Endothelial cell of umbilical vein (primary cell): ENCODE results near the gene PRDM16. TPM values are rescaled to one million over a fixed set of nuclear protein-coding genes. Genes with fewer than 3 reads are reported as not detected.

Experiments
- BruUV-seq: library from RNA; stranded (reverse); fragments of 400-500 nt; replicated peaks from 2 replicates; lab custom pipeline; 2021; lab: Mats Ljungman, UMichigan
- CTCF ChIA-PET: fragments of 300-600, 350-600 bp; sonication (Branson Sonifier 250); formaldehyde crosslinking; loops from one replicate; lab custom pipeline; 2021; ENCODE audit warnings: antibody characterized with exemption, inconsistent platforms; lab: Charles Lee
- POLR2A ChIA-PET: fragments of 300-600, 350-600 bp; sonication (Branson Sonifier 250); formaldehyde crosslinking; loops from one replicate; lab custom pipeline; 2021; ENCODE audit warnings: antibody characterized with exemption, inconsistent platforms; lab: Charles Lee
- DNase-seq: peaks from one replicate; pipeline ENCODE4 v3.0.0-alpha.2; 2011; ENCODE audit warnings: low read depth, low spot score
- FAIRE-seq: peaks from 2 replicates; lab custom pipeline; 2011; peaks lifted over from hg19 to GRCh38; lab: Jason Lieb, UNC
- H2AFZ ChIP-seq: 2 replicates; pipeline ENCODE4 v1.6.0; 2012; ENCODE audit warnings: low read depth, low read length, control low read depth, inconsistent platforms
- H3K27ac ChIP-seq: 2 replicates; pipeline ENCODE4 v1.5.1; 2011; ENCODE audit warnings: low read depth, mild to moderate bottlenecking, control low read depth, low read length, moderate library complexity; ENCODE audit not compliant: insufficient read depth
- H3K27me3 ChIP-seq, 2 experiments: 2 replicates each; pipeline versions ENCODE4 v1.6.0 to v1.6.1; 2011; ENCODE audit warnings: low read length in 2 of 2, mixed read lengths in 1 of 2; ENCODE audit not compliant: control insufficient read depth in 2 of 2, insufficient read depth in 2 of 2
- H3K36me3 ChIP-seq, 2 experiments: 2 replicates in 1 of 2; 3 replicates in 1 of 2; pipeline ENCODE4 v1.5.1; 2011; ENCODE audit warnings: low read length in 2 of 2, mild to moderate bottlenecking in 1 of 2, moderate library complexity in 1 of 2; ENCODE audit not compliant: control insufficient read depth in 2 of 2, insufficient read depth in 2 of 2; ENCODE audit errors: extremely low read depth in 1 of 2
- H3K4me1 ChIP-seq: 3 replicates; pipeline ENCODE4 v1.5.1; 2011; ENCODE audit warnings: mild to moderate bottlenecking, low read length; ENCODE audit not compliant: control insufficient read depth, insufficient read depth; ENCODE audit errors: extremely low read depth
- H3K4me2 ChIP-seq: 2 replicates; pipeline ENCODE4 v1.6.1; 2011; ENCODE audit warnings: low read length, control low read depth, mixed read lengths; ENCODE audit not compliant: insufficient read depth
- H3K4me3 ChIP-seq, 3 experiments: fragments of 200-600 bp in 1 of 3; sonication (generic), shearing (Covaris generic) in 1 of 3; replicated peaks in 1 of 3; 2 replicates each; pipeline ENCODE4 v1.5.1; 2011 to 2016; ENCODE audit warnings: control low read depth in 3 of 3, low read length in 3 of 3, mild to moderate bottlenecking in 2 of 3, inconsistent platforms in 1 of 3, low read depth in 1 of 3, moderate library complexity in 1 of 3; ENCODE audit not compliant: insufficient read depth in 1 of 3
- H3K79me2 ChIP-seq: 2 replicates; pipeline ENCODE4 v1.6.0; 2012; ENCODE audit warnings: low read length, inconsistent platforms; ENCODE audit not compliant: control insufficient read depth, insufficient read depth
- H3K9ac ChIP-seq: replicated peaks from 2 replicates; pipeline ENCODE3; 2011; ENCODE audit warnings: low read length, control low read depth; ENCODE audit not compliant: insufficient read depth; ENCODE audit errors: extremely low read depth
- H3K9me1 ChIP-seq: replicated peaks from 3 replicates; pipeline ENCODE4 v1.6.0; 2011; ENCODE audit warnings: mild to moderate bottlenecking, low read length; ENCODE audit not compliant: control insufficient read depth, insufficient read depth; ENCODE audit errors: extremely low read depth
- H3K9me3 ChIP-seq: replicated peaks from 2 replicates; pipeline ENCODE4 v1.5.1; 2012; ENCODE audit warnings: low read length, inconsistent platforms; ENCODE audit not compliant: control insufficient read depth, insufficient read depth
- H4K20me1 ChIP-seq: replicated peaks from 2 replicates; pipeline ENCODE3; 2011; ENCODE audit warnings: mild to moderate bottlenecking, low read length; ENCODE audit not compliant: control insufficient read depth, insufficient read depth; ENCODE audit errors: extremely low read depth
- CTCF ChIP-seq, 2 donors: IDR thresholded peaks; 1 replicate in 1 of 2; 2 replicates in 1 of 2; pipeline ENCODE4 v1.5.1; 2011; ENCODE audit warnings: low read length in 2 of 2, mild to moderate bottlenecking in 2 of 2, moderate library complexity in 2 of 2, control low read depth in 1 of 2, inconsistent platforms in 1 of 2, low read depth in 1 of 2; ENCODE audit not compliant: insufficient read depth in 1 of 2; ENCODE audit errors: extremely low read depth in 1 of 2
- EZH2 ChIP-seq: IDR thresholded peaks from 2 replicates; pipeline ENCODE4 v1.6.1; 2012; ENCODE audit warnings: borderline replicate concordance, low read depth, mild to moderate bottlenecking, moderate library complexity, low read length, inconsistent platforms; ENCODE audit not compliant: severe bottlenecking
- FOS ChIP-seq: IDR thresholded peaks from 2 replicates; pipeline ENCODE4 v1.6.1; 2011; ENCODE audit warnings: mild to moderate bottlenecking, low read length, moderate library complexity, borderline replicate concordance; ENCODE audit not compliant: insufficient read depth
- GATA2 ChIP-seq: IDR thresholded peaks from 2 replicates; pipeline ENCODE4 v1.7.0; 2011; ENCODE audit warnings: low read depth, mild to moderate bottlenecking, moderate library complexity, mixed read lengths, low read length; ENCODE audit not compliant: insufficient read length, insufficient read depth
- JUN ChIP-seq: IDR thresholded peaks from 2 replicates; pipeline ENCODE4 v1.6.1; 2011; ENCODE audit warnings: borderline replicate concordance, low read depth; ENCODE audit not compliant: insufficient read length, insufficient read depth
- MYC ChIP-seq: IDR thresholded peaks from one replicate; pipeline ENCODE4 v1.6.1; 2011; ENCODE audit warnings: mild to moderate bottlenecking, low read depth, low read length
- POLR2A ChIP-seq: IDR thresholded peaks from 2 replicates; pipeline ENCODE4 v1.6.1; 2012; ENCODE audit warnings: low read depth, mild to moderate bottlenecking, control low read depth, low read length
- POLR2AphosphoS5 ChIP-seq: IDR thresholded peaks from 2 replicates; pipeline ENCODE4 v1.6.1; 2012; ENCODE audit warnings: low read depth, mild to moderate bottlenecking, control low read depth, low read length, moderate library complexity; ENCODE audit not compliant: insufficient read depth
- dilution Hi-C: fragments of 300-500 bp; cut with MboI; formaldehyde crosslinking; loops from one replicate; pipeline ENCODE4 v1.15.0; 2019; ENCODE audit warnings: low sequenced_read_pairs; ENCODE audit not compliant: extremely low pct_ligation_motif_present
- intact Hi-C: fragments of 100-400 bp; cut with micrococcal nuclease; formaldehyde crosslinking; loops from one replicate; pipeline ENCODE4 v1.10.0; 2022
- polyA plus RNA-seq, 4 experiments: library from polyadenylated mRNA; depleted of rRNA in 3 of 4; stranded (reverse) in 3 of 4; unstranded in 1 of 4; fragments of >200 nt; gene quantifications; 2 replicates each; pipeline versions ENCODE4 v1.2.1 to v1.2.3, GENCODE V29; 2011 to 2012; ENCODE audit warnings: missing spikeins in 1 of 4
- total RNA-seq: library from RNA; stranded (reverse); gene quantifications from 2 replicates; pipeline ENCODE4 v1.2.3, GENCODE V29; 2021

The PRDM16 gene
- total and polyA plus RNA-seq, 2 donors (not counting 3 experiments of a cell fraction or from before 2014, with no cell fraction given), result not detected

- Histone ChIP-seq H3K27ac (no peak overlapping the region), H3K4me1 (no peaks in the 10 kb centered on the region), H3K9ac (no peak overlapping the region), H3K9me3 (no peaks in the 10 kb centered on the region), H3K79me2 (no peaks in the 10 kb centered on the region), H3K9me1 (no peaks in the 10 kb centered on the region), H3K4me3 (no peak overlapping the region), H3K36me3 (no peaks in the 10 kb centered on the region), H3K27me3 (no peaks in the 10 kb centered on the region), H3K4me2 (no peak overlapping the region), H2AFZ (no peak overlapping the region), H4K20me1 (no peaks in the 10 kb centered on the region)
- TF ChIP-seq MYC, result no peak
- no peak for TF ChIP-seq POLR2A
- TF ChIP-seq FOS, result no peak
- TF ChIP-seq GATA2, result no peak
- TF ChIP-seq POLR2AphosphoS5, result no peak
- TF ChIP-seq JUN, result no peak
- no peak for TF ChIP-seq EZH2
- no peak for TF ChIP-seq CTCF (IDR thresholded peaks at IDR 0.05; ENCODE audit: extremely low read depth in 1 of 2, insufficient read depth in 1 of 2, low read depth in 1 of 2, low read length in 2 of 2)
- no peak for DNase-seq
- dilution Hi-C loops, result no loop called here
- intact Hi-C loops, result no loop called here
- CTCF ChIA-PET, result interaction anchor here (1.3 to 1.9 kb wide), 4 partner anchors 13 to 268 kb away, joined by 3 to 8 read pairs (median 3); no protein-coding TSS in a partner anchor
- no TSS peak for BruUV-seq
- no peak for FAIRE-seq
- POLR2A ChIA-PET, result no interaction called here
These were observed 390.3 kb downstream of the PRDM16 start for GRCh38 chr1:3459051-3459908.
